ENCODE data around the gene KCTD3. TPM values are rescaled to one million over a fixed set of nuclear protein-coding genes. Genes with fewer than 3 reads are reported as not detected.

Gene KCTD3
- total RNA-seq, 1 experiment from 2014 or later = 34.7 TPM

DNA sequence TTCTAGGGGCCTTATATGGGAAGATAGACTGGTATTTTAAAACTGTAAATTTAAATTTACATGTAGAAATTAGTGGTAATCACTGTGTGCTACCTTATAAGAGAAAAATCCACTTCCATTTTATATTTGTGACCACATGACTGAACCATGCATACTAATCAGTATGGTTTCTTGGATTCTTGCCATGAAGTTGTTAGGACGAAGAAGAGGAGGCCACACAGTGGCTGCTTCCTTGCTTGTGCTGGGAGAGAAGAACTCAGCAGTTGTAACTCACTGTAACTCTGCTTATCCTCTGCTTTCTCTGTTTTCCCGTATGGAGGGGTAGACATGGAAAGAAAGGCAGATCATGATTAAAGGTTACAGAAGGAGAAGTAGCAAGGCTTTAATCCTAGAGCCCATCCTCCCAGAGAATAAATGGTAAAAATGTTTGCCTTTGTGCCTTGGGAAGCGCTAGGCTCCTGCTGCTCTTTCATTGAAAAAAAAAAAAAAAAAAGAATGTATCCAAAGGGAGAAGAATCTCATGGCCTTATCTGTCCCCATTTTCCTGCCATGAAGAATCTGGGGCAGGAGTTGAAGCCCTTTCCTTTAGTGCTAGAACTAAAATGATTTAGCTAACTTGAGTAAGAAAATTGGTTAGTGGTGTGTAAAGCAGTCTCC lies 32.4 kb downstream of the KCTD3 start:
- peaks cover 20% of the 10 kb centered on the region for H3K36me3 ChIP-seq (ENCODE audit: control insufficient read depth, insufficient read depth, low read length)
- no peak for DNase-seq (ENCODE audit: low read depth, low spot score)
- ATAC-seq = no peak
- ChIA-PET POLR2A (no interaction called here), CTCF (interaction anchor here (0.7 kb wide), 1 partner anchor 139 kb away, joined by 10 read pairs; no protein-coding TSS in a partner anchor)
- no peaks in the 10 kb centered on the region for H3K9me3 ChIP-seq (ENCODE audit: control insufficient read depth, insufficient read depth, low read depth, low read length)
- intact Hi-C loops (cut with micrococcal nuclease; ENCODE audit: unreplicated experiment) = no loop called here
- no peaks in the 10 kb centered on the region; the same call in 1 of the 2 replicates for H3K4me1 ChIP-seq (ENCODE audit: control insufficient read depth, insufficient read depth, low read length)
- BruUV-seq (replicated peaks) = no TSS peak
- in situ Hi-C loops (cut with HindIII; ENCODE audit: low pct_unique_long_range_greater_than_20kb, low sequenced_read_pairs) = no loop called here
- no peaks in the 10 kb centered on the region for H3K27me3 ChIP-seq (ENCODE audit: control insufficient read depth, insufficient read depth, low read length)
- no peak overlapping the region for H3K4me3 ChIP-seq (ENCODE audit: low read depth in 2 of 2, low read length in 2 of 2)
- TF ChIP-seq, protein P1, sequence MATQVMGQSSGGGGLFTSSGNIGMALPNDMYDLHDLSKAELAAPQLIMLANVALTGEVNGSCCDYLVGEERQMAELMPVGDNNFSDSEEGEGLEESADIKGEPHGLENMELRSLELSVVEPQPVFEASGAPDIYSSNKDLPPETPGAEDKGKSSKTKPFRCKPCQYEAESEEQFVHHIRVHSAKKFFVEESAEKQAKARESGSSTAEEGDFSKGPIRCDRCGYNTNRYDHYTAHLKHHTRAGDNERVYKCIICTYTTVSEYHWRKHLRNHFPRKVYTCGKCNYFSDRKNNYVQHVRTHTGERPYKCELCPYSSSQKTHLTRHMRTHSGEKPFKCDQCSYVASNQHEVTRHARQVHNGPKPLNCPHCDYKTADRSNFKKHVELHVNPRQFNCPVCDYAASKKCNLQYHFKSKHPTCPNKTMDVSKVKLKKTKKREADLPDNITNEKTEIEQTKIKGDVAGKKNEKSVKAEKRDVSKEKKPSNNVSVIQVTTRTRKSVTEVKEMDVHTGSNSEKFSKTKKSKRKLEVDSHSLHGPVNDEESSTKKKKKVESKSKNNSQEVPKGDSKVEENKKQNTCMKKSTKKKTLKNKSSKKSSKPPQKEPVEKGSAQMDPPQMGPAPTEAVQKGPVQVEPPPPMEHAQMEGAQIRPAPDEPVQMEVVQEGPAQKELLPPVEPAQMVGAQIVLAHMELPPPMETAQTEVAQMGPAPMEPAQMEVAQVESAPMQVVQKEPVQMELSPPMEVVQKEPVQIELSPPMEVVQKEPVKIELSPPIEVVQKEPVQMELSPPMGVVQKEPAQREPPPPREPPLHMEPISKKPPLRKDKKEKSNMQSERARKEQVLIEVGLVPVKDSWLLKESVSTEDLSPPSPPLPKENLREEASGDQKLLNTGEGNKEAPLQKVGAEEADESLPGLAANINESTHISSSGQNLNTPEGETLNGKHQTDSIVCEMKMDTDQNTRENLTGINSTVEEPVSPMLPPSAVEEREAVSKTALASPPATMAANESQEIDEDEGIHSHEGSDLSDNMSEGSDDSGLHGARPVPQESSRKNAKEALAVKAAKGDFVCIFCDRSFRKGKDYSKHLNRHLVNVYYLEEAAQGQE (IDR thresholded peaks at IDR 0.05; ENCODE audit: insufficient read depth in 1 of 2, low read depth in 2 of 2, low read length in 1 of 2) = no peak
- TF ChIP-seq POLR2AphosphoS5 (IDR thresholded peaks at IDR 0.05; ENCODE audit: low read depth, low read length) (no peak), SIN3A (IDR thresholded peaks at IDR 0.05; ENCODE audit: borderline replicate concordance, insufficient read depth, low read depth, low read length) (no peak), TCF7L2 (IDR thresholded peaks at IDR 0.05; ENCODE audit: low read depth, low read length) (no peak), CTCF (IDR thresholded peaks at IDR 0.05) (no peak)
- H3K27ac ChIP-seq (ENCODE audit: low read length) = no peak overlapping the region

DNA sequence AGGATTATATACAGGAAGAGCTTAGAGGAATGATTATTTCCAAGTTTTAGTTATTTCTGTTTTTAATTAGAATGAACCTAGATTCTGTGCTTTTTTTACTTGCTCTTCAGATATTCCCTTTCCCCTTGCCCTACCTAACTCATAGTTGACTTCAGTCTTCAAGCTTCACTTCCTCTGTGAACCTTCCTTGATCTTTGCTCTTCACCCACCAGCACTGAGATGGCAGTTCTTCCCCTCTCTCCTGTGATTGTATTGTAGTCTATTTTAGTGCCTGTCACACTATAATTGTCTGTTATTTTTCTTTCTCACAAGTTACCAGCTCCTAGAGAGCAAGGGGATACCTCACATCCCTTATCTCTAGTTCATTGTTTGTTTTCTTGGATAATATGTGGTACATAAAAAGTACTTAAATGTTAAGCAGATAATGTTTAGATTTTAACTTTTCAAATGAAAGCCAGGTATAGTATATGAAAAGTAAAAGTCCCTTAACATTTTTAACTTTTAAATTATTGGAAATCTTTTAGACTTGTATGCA lies 33.2 kb downstream of the KCTD3 start:
- CTCF ChIA-PET = interaction anchor here (0.7 kb wide), 2 partner anchors 13 to 139 kb away, joined by 5 to 10 read pairs; no protein-coding TSS in a partner anchor
- POLR2A ChIA-PET = no interaction called here
- intact Hi-C loops (cut with micrococcal nuclease; ENCODE audit: unreplicated experiment) = no loop called here

More for the DNA sequence above, 33.2 kb downstream of the KCTD3 start:
- Histone ChIP-seq H3K4me1 (ENCODE audit: control insufficient read depth, insufficient read depth, low read length) (no peaks in the 10 kb centered on the region), H3K27me3 (ENCODE audit: control insufficient read depth, insufficient read depth, low read length) (no peaks in the 10 kb centered on the region), H3K36me3 (ENCODE audit: control insufficient read depth, insufficient read depth, low read length) (peaks cover 17% of the 10 kb centered on the region), H3K27ac (ENCODE audit: low read length) (no peak overlapping the region), H3K9me3 (ENCODE audit: control insufficient read depth, insufficient read depth, low read depth, low read length) (no peaks in the 10 kb centered on the region), H3K4me3 (ENCODE audit: low read depth in 2 of 2, low read length in 2 of 2) (no peak overlapping the region)
- in situ Hi-C loops (cut with HindIII; ENCODE audit: low pct_unique_long_range_greater_than_20kb, low sequenced_read_pairs) = no loop called here
- TF ChIP-seq, protein P1 (IDR thresholded peaks at IDR 0.05; ENCODE audit: insufficient read depth in 1 of 2, low read depth in 2 of 2, low read length in 1 of 2) = no peak
- TF ChIP-seq CTCF (IDR thresholded peaks at IDR 0.05) (no peak), POLR2AphosphoS5 (IDR thresholded peaks at IDR 0.05; ENCODE audit: low read depth, low read length) (no peak), SIN3A (IDR thresholded peaks at IDR 0.05; ENCODE audit: borderline replicate concordance, insufficient read depth, low read depth, low read length) (no peak), TCF7L2 (IDR thresholded peaks at IDR 0.05; ENCODE audit: low read depth, low read length) (no peak)
- BruUV-seq (replicated peaks) = no TSS peak
- DNase-seq (ENCODE audit: low read depth, low spot score) (no peak), ATAC-seq (no peak)
